NCI-H2107 (cell line): Measurements from ENCODE around the gene ATP6V0A1.

Experiments used
- DNase-seq: peaks from one replicate; lab custom pipeline; 2025; lab: John Stamatoyannopoulos, UW

The ATP6V0A1 gene

GRCh38 chr17:42562388-42563142 is 103.9 kb downstream of the ATP6V0A1 start:
- no peak for DNase-seq

GRCh38 chr17:42563143-42563509 is 104.4 kb downstream of the ATP6V0A1 start:
- no peak for DNase-seq

GRCh38 chr17:42563543-42563942 is 104.9 kb downstream of the ATP6V0A1 start:
- no peak for DNase-seq

- DNase-seq: no peak
These were observed 105.3 kb downstream of the ATP6V0A1 start for GRCh38 chr17:42563950-42564349.

GRCh38 chr17:42564815-42565522 is 106.3 kb downstream of the ATP6V0A1 start:
- DNase-seq: no peak

- DNase-seq: no peak
These were observed 107.0 kb downstream of the ATP6V0A1 start for GRCh38 chr17:42565523-42566214.

GRCh38 chr17:42566215-42566882 is 107.7 kb downstream of the ATP6V0A1 start:
- DNase-seq: no peak

- DNase-seq: peak; percentile 92
These were observed 108.3 kb downstream of the ATP6V0A1 start, which contains the start of gene MLX for GRCh38 chr17:42566883-42567573. MLX (plus strand) TSS chr17:42567100; CDS start chr17:42567125, 25 bp downstream.

- DNase-seq: no peak
These were observed 109.8 kb downstream of the ATP6V0A1 start for GRCh38 chr17:42568341-42569111.

GRCh38 chr17:42571435-42572225 is 113.0 kb downstream of the ATP6V0A1 start:
- no peak for DNase-seq
